ENCODE results near the gene PRDM16. TPM values are rescaled to one million over a fixed set of nuclear protein-coding genes. Genes with fewer than 3 reads are reported as not detected.

PRDM16 gene
- polyA plus RNA-seq, 1 donor (not counting 4 experiments of a cell fraction or from before 2014, with no cell fraction given): 0.05 TPM

- no peak for FAIRE-seq
Measured at GRCh38 chr1:3465935-3466321, 396.9 kb downstream of the PRDM16 start.

GRCh38 chr1:3466366-3467075 is 397.5 kb downstream of the PRDM16 start:
- Histone ChIP-seq H3K9ac (ENCODE audit: control insufficient read depth, extremely low read depth, insufficient read depth, low read length) (no peak overlapping the region), H3K36me3 (ENCODE audit: control insufficient read depth in 2 of 2, extremely low read depth in 1 of 2, insufficient read depth in 2 of 2, low read length in 2 of 2) (no peaks in the 10 kb centered on the region), H3K9me1 (ENCODE audit: control insufficient read depth, extremely low read depth, insufficient read depth, low read length) (peaks cover 2% of the 10 kb centered on the region), H3K27ac (ENCODE audit: control insufficient read depth, insufficient read depth, low read length) (no peak overlapping the region), H3K4me1 (ENCODE audit: control insufficient read depth, extremely low read depth, insufficient read depth, low read length) (peaks cover 59% of the 10 kb centered on the region), H2AFZ (ENCODE audit: control insufficient read depth, low read length) (no peak overlapping the region), H4K20me1 (ENCODE audit: control insufficient read depth, extremely low read depth, insufficient read depth, low read length) (no peaks in the 10 kb centered on the region), H3K9me3 (ENCODE audit: control insufficient read depth, low read depth, low read length) (no peaks in the 10 kb centered on the region), H3K4me2 (ENCODE audit: control insufficient read depth, extremely low read depth, insufficient read depth, low read depth, low read length) (no peak overlapping the region), H3K79me2 (ENCODE audit: control insufficient read depth, insufficient read depth, low read length) (no peaks in the 10 kb centered on the region), H3K27me3 (ENCODE audit: control insufficient read depth, extremely low read depth, insufficient read depth, low read length) (no peaks in the 10 kb centered on the region), H3K4me3 (ENCODE audit: control insufficient read depth in 2 of 3, extremely low read depth in 1 of 3, insufficient read depth in 2 of 3, low read depth in 1 of 3, low read length in 3 of 3) (no peak overlapping the region)
- DNase-seq (ENCODE audit: low read depth, low spot score): no peak
- dilution Hi-C loops (cut with MboI; ENCODE audit: extremely low pct_ligation_motif_present, low sequenced_read_pairs): no loop called here
- TF ChIP-seq EZH2 (IDR thresholded peaks at IDR 0.05; ENCODE audit: low read length) (no peak), CTCF (optimal IDR thresholded peaks at IDR 0.05 in 1 of 3, IDR thresholded peaks at IDR 0.05 in 1 of 3, conservative IDR thresholded peaks at IDR 0.05 in 1 of 3; ENCODE audit: extremely low read depth in 1 of 3, insufficient read depth in 2 of 3, low read length in 3 of 3) (no peak)
- no peak for FAIRE-seq

More at GRCh38 chr1:3465935-3466321, 396.9 kb downstream of the PRDM16 start:
- no peak for TF ChIP-seq EZH2 (IDR thresholded peaks at IDR 0.05; ENCODE audit: low read length)
- no peak for TF ChIP-seq CTCF (optimal IDR thresholded peaks at IDR 0.05 in 1 of 3, IDR thresholded peaks at IDR 0.05 in 1 of 3, conservative IDR thresholded peaks at IDR 0.05 in 1 of 3; ENCODE audit: extremely low read depth in 1 of 3, insufficient read depth in 2 of 3, low read length in 3 of 3)
- Histone ChIP-seq H3K9me1 (ENCODE audit: control insufficient read depth, extremely low read depth, insufficient read depth, low read length) (peaks cover 2% of the 10 kb centered on the region), H3K4me3 (ENCODE audit: control insufficient read depth in 2 of 3, extremely low read depth in 1 of 3, insufficient read depth in 2 of 3, low read depth in 1 of 3, low read length in 3 of 3) (no peak overlapping the region), H2AFZ (ENCODE audit: control insufficient read depth, low read length) (no peak overlapping the region), H3K36me3 (ENCODE audit: control insufficient read depth in 2 of 2, extremely low read depth in 1 of 2, insufficient read depth in 2 of 2, low read length in 2 of 2) (no peaks in the 10 kb centered on the region), H3K27ac (ENCODE audit: control insufficient read depth, insufficient read depth, low read length) (peak overlapping the region; percentile 40), H3K4me1 (ENCODE audit: control insufficient read depth, extremely low read depth, insufficient read depth, low read length) (peaks cover 59% of the 10 kb centered on the region), H3K4me2 (ENCODE audit: control insufficient read depth, extremely low read depth, insufficient read depth, low read depth, low read length) (peak overlapping the region; percentile 41), H3K27me3 (ENCODE audit: control insufficient read depth, extremely low read depth, insufficient read depth, low read length) (no peaks in the 10 kb centered on the region), H3K79me2 (ENCODE audit: control insufficient read depth, insufficient read depth, low read length) (no peaks in the 10 kb centered on the region), H3K9me3 (ENCODE audit: control insufficient read depth, low read depth, low read length) (no peaks in the 10 kb centered on the region), H4K20me1 (ENCODE audit: control insufficient read depth, extremely low read depth, insufficient read depth, low read length) (no peaks in the 10 kb centered on the region), H3K9ac (ENCODE audit: control insufficient read depth, extremely low read depth, insufficient read depth, low read length) (no peak overlapping the region)
- no peak for DNase-seq (ENCODE audit: low read depth, low spot score)
- dilution Hi-C loops (cut with MboI; ENCODE audit: extremely low pct_ligation_motif_present, low sequenced_read_pairs): no loop called here
